HG03060 (cell line): ENCODE data around the gene TEX12.

Source experiments
- ATAC-seq: cut with Tn5 transposase; IDR thresholded peaks from one replicate; pipeline ENCODE4 v1.9.1; 2021; ENCODE audit warnings: low read depth, moderate number of reproducible peaks; ENCODE audit not compliant: unreplicated experiment

Gene TEX12

DNA sequence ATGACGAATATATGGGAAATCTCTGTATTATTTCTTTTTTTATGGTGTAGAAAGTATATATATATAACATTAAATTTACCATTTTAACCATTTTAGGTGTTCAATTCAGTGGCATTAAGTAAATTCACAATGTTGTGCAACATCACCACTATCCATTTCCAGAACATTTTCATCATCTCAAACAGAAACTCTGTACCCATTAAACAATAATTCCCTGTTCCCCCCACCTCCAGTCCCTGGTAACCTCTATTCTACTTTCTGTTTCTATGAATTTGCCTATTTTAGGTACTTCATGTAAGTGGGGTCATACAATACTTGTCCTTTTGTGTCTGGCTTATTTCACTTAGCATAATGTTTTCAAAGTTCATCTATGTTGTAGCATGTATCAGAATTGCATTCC, 43.7 kb downstream of the TEX12 start:
- ATAC-seq = no peak

- ATAC-seq = no peak
Measured at GRCh38 chr11:112211536-112211935, 44.4 kb downstream of the TEX12 start.

GRCh38 chr11:112212290-112212689, 45.1 kb downstream of the TEX12 start:
- ATAC-seq = no peak

DNA sequence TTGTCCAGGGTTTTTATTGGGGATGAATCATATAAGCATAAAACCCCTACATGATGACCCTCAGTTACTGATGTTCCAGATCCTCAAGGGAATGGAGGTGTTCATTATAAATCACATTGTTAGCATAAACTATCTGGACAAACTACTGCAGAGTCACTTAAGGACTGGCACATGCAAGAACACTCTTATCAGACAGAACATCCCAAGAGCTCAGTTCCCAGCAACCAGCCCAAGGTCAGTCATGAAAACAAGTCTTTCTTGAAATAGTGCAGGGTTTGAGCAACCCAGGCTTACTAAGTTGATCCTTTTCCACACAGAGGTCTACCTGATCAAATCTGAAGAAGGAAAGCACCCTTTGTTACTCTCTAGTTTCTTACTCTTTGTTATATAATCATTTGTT, 45.5 kb downstream of the TEX12 start:
- ATAC-seq = no peak

- ATAC-seq = no peak
Measured at GRCh38 chr11:112213753-112214152, 46.6 kb downstream of the TEX12 start.

DNA sequence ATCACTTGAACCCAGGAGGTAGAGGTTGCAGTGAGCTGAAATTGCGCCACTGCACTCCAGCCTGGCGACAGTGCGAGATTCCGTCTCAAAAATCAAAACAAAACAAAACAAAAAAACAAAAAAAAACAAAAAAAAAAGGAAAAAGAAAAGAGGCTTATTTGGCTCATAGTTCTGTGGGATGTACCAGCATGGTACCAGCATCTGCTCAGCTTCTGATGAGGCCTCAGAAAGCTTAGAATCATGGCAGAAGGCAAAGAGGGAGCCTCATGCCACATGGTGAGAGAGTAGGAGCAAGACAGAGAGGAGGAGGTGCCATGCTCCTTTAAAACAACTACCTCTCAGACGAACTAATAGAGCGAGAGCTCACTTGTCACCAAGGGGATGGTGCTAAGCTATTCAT, 48.4 kb downstream of the TEX12 start:
- no peak for ATAC-seq

DNA sequence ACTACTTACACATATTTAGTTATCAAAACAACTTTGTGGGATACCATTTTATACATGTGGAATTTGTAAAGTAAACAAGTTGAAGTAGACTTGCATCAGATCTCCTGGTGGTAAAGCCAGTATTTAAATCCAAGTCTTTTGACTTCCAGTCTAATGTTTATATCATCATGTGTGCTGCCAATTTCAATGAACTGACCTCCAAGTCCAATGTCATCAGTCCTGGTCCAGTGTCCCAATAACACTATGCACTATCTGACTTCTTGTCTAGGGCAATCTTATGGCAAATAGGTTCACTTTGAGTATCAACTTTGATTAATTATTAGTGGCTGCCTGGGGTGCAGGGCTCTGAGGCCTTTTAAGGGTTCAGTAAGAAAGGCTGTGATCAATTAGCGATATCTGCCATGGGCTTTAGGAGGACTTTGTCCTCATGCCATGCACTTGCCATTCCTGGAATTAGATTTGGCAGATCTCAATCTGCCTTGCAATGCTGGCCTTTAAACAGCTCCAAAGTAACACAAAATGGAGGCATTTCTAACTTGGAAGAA, 49.5 kb downstream of the TEX12 start:
- no peak for ATAC-seq

DNA sequence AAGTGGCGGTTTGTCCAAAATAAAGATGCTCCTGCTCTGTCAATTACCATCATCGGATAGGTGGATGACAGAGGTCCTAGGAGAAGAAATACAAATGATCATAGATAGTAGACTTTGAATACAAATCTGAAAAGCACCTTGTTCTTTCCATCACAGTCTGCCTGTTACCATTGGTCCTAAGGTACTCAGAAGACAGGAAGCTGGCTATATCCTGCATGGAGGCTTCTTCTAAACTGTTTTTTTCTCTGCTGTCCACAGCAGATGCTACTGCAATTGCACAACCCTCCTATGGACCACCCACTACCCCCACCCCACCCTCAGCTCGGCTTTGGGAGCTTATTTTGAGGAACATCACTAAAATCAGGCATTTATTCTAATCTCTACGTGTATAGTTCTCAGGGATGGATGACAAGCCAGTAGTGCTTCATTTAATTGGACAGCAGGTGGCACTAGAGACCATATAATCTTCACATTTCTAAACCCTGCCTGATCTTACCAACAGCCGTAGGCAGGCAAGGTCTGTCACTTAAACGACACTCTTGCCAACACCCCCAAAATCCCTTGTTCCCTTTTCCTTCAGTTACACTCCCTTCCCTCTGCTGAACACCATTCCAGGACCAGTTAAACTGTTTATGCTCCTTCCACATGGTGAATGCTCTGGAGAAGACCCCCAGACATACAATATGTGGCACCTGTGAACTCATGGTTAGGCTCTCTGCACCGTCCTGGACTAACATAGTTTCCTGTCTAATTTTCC, 52.5 kb downstream of the TEX12 start:
- ATAC-seq = no peak

- ATAC-seq = no peak
Measured at GRCh38 chr11:112221274-112221835, 54.2 kb downstream of the TEX12 start.
